ENCODE data around the gene KMT2D. TPM values are rescaled to one million over a fixed set of nuclear protein-coding genes. Genes with fewer than 3 reads are reported as not detected.
"Not testable (repeated sequence)": the region's sequence is repeated elsewhere in the genome, so short reads cannot be mapped to it uniquely, and the experiment has no call there.

KMT2D gene
- total RNA-seq, 1 donor, result 24.6 TPM

GRCh38 chr12:49064767-49065152 lies 4.2 kb upstream of the KMT2D start:
- Histone ChIP-seq H2AFZ (ENCODE audit: low read length) (no peak overlapping the region), H4K20me1 (ENCODE audit: insufficient read depth, low read length) (no peaks in the 10 kb centered on the region), H3K36me3 (ENCODE audit: insufficient read depth, low read length) (no peaks in the 10 kb centered on the region), H3K27me3 (ENCODE audit: insufficient read depth, low read length) (no peaks in the 10 kb centered on the region), H3K79me2 (ENCODE audit: insufficient read depth, low read length) (peaks cover 15% of the 10 kb centered on the region), H3K27ac (ENCODE audit: low read depth, low read length) (no peak overlapping the region), H3K4me1 (ENCODE audit: insufficient read depth, low read length) (peaks cover 14% of the 10 kb centered on the region), H3K9me3 (ENCODE audit: low read depth, low read length) (no peaks in the 10 kb centered on the region), H3K4me3 (ENCODE audit: insufficient read depth, low read length) (no peak overlapping the region), H3K4me2 (ENCODE audit: insufficient read depth, low read length) (no peak overlapping the region)
- no peak for DNase-seq (ENCODE audit: insufficient read length, low spot score, missing footprints)
- TF ChIP-seq CTCF (IDR thresholded peaks at IDR 0.05; ENCODE audit: extremely low read depth, low read depth, low read length), result no peak

DNA sequence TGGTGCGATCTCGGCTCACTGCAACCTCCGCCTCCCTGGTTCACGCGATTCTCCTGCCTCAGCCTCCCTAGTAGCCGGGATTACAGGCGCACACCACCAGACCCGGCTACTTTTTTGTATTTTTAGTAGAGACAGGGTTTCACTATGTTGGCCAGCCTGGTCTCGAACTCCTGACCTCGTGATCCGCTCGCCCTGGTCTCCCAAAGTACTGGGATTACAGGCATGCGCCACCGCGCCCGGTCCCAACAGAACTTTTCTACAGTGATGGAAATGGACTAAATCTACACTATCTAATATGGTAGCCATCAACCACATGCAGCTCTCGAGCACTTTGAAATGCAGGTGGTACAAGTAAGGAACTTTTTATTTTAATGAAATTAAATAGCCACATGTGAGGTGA lies 1.3 kb upstream of the KMT2D start:
- not testable (repeated sequence) for H3K4me3 ChIP-seq (ENCODE audit: insufficient read depth, low read length); H3K4me2 ChIP-seq (ENCODE audit: insufficient read depth, low read length); H3K27me3 ChIP-seq (ENCODE audit: insufficient read depth, low read length); H3K27ac ChIP-seq (ENCODE audit: low read depth, low read length); DNase-seq (ENCODE audit: insufficient read length, low spot score, missing footprints); H3K36me3 ChIP-seq (ENCODE audit: insufficient read depth, low read length); H2AFZ ChIP-seq (ENCODE audit: low read length); H3K9me3 ChIP-seq (ENCODE audit: low read depth, low read length)
- Histone ChIP-seq H3K79me2 (ENCODE audit: insufficient read depth, low read length) (peaks cover 43% of the 10 kb centered on the region), H4K20me1 (ENCODE audit: insufficient read depth, low read length) (peaks cover 25% of the 10 kb centered on the region), H3K4me1 (ENCODE audit: insufficient read depth, low read length) (peaks cover 30% of the 10 kb centered on the region)

- DNase-seq (ENCODE audit: insufficient read length, low spot score, missing footprints), result peak; percentile 91
- no peak for TF ChIP-seq CTCF (IDR thresholded peaks at IDR 0.05; ENCODE audit: extremely low read depth, low read depth, low read length)
- H3K36me3 ChIP-seq (ENCODE audit: insufficient read depth, low read length), result no peaks in the 10 kb centered on the region
- H2AFZ ChIP-seq (ENCODE audit: low read length), result peak overlapping the region; percentile 97
- H3K79me2 ChIP-seq (ENCODE audit: insufficient read depth, low read length), result peaks cover 50% of the 10 kb centered on the region
- H3K4me3 ChIP-seq (ENCODE audit: insufficient read depth, low read length), result peak overlapping the region; percentile 93
- H3K27ac ChIP-seq (ENCODE audit: low read depth, low read length), result peak overlapping the region; percentile 89
- no peaks in the 10 kb centered on the region for H3K27me3 ChIP-seq (ENCODE audit: insufficient read depth, low read length)
- H4K20me1 ChIP-seq (ENCODE audit: insufficient read depth, low read length), result peaks cover 32% of the 10 kb centered on the region
- H3K4me2 ChIP-seq (ENCODE audit: insufficient read depth, low read length), result peak overlapping the region; percentile 95
- peaks cover 37% of the 10 kb centered on the region for H3K4me1 ChIP-seq (ENCODE audit: insufficient read depth, low read length)
- no peaks in the 10 kb centered on the region for H3K9me3 ChIP-seq (ENCODE audit: low read depth, low read length)
Observed at GRCh38 chr12:49061157-49061650, 610 bp upstream of the KMT2D start.

DNA sequence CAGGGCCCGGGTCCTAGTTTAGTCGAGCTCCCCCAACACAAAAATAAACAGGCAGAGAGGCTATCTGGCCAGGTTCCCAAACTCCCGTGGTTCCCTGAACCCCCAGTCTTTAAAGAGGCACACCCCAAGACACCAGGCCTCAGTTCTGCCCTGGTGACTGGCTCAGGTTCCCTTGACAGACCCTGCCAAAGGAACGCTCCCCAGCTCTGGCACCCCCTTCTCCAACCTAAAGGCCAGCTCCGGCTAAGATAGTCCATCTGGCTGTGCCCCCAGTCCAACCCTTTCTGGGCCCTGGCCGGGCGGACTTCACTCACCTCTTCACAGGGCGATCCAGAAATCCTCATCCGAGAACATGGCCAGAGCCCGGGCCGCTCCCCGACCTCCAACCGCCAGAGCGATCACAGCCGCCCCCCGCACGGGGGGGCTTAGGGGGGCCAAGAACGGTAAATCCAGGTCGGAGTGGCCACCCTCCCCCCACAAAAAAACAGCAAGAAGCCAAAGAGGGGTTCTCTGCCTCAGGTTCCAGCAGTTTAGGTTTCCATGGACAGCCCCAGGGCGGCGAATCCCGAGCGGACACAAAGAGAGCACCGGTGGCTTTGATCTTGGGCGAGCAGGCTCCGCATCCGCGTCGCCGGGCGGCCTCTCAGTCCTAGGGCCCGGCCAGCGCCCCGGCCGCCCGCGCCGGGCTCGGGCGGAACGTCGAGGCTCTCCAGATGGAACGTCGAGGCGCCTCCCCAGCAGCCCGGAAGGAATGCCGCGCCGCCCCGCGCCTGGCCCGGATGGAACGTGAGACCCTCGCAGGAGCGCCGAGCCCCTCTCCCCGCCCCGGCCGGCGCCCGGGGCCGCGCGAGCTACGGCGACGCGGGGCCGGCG lies 1.1 kb downstream of the KMT2D start:
- H3K4me2 ChIP-seq (ENCODE audit: insufficient read depth, low read length), result peak overlapping the region; percentile 97
- peak overlapping the region; percentile 93 for H3K4me3 ChIP-seq (ENCODE audit: insufficient read depth, low read length)
- H3K36me3 ChIP-seq (ENCODE audit: insufficient read depth, low read length), result peaks cover 6% of the 10 kb centered on the region
- no peak overlapping the region for H2AFZ ChIP-seq (ENCODE audit: low read length)
- peaks cover 67% of the 10 kb centered on the region for H3K79me2 ChIP-seq (ENCODE audit: insufficient read depth, low read length)
- H4K20me1 ChIP-seq (ENCODE audit: insufficient read depth, low read length), result peaks cover 49% of the 10 kb centered on the region
- peak overlapping the region; percentile 89 for H3K27ac ChIP-seq (ENCODE audit: low read depth, low read length)
- no peaks in the 10 kb centered on the region for H3K27me3 ChIP-seq (ENCODE audit: insufficient read depth, low read length)
- peaks cover 47% of the 10 kb centered on the region for H3K4me1 ChIP-seq (ENCODE audit: insufficient read depth, low read length)
- no peak for TF ChIP-seq CTCF (IDR thresholded peaks at IDR 0.05; ENCODE audit: extremely low read depth, low read depth, low read length)
- H3K9me3 ChIP-seq (ENCODE audit: low read depth, low read length), result no peaks in the 10 kb centered on the region
- peak; percentile 84 for DNase-seq (ENCODE audit: insufficient read length, low spot score, missing footprints)
